Endothelial cell (in vitro differentiated cells): ENCODE results near the gene ADGRG3. TPM values are rescaled to one million over a fixed set of nuclear protein-coding genes. Genes with fewer than 3 reads are reported as not detected.
A peak's percentile ranks its signal among the peaks of the same experiment; 100 is the strongest.

ENCODE experiments used
- DNase-seq: peaks from one replicate; pipeline ENCODE4 v3.0.0; 2021; ENCODE audit warnings: low spot score
- H3K27ac Mint-ChIP-seq: one replicate; pipeline ENCODE4 v1.8.0; 2021; ENCODE audit warnings: mixed read lengths, inconsistent platforms; ENCODE audit not compliant: unreplicated experiment
- H3K27me3 Mint-ChIP-seq: one replicate; pipeline ENCODE4 v1.8.0; 2021; ENCODE audit warnings: mild to moderate bottlenecking, moderate library complexity, mixed read lengths, inconsistent platforms; ENCODE audit not compliant: unreplicated experiment
- H3K36me3 Mint-ChIP-seq: one replicate; pipeline ENCODE4 v1.8.0; 2021; ENCODE audit warnings: mild to moderate bottlenecking, low read depth, mixed read lengths, inconsistent platforms; ENCODE audit not compliant: unreplicated experiment
- H3K4me1 Mint-ChIP-seq: one replicate; pipeline ENCODE4 v1.8.0; 2021; ENCODE audit warnings: mild to moderate bottlenecking, mixed read lengths, inconsistent platforms; ENCODE audit not compliant: unreplicated experiment
- H3K4me3 Mint-ChIP-seq: one replicate; pipeline ENCODE4 v1.8.0; 2021; ENCODE audit warnings: mild to moderate bottlenecking, mixed read lengths, inconsistent platforms; ENCODE audit not compliant: unreplicated experiment
- H3K9me3 Mint-ChIP-seq: one replicate; pipeline ENCODE4 v1.8.0; 2021; ENCODE audit warnings: mixed read lengths, inconsistent platforms; ENCODE audit not compliant: unreplicated experiment
- total RNA-seq: library from RNA; stranded (reverse); fragmentation: NEBNext Ultra II Directional; extraction: Animal tissue kit (Norgen Biotek cat#: 25700); gene quantifications from one replicate; pipeline ENCODE4 v1.2.1, GENCODE V29; 2021; ENCODE audit not compliant: unreplicated experiment
- TF ChIP-seq, protein P1 (sequence below): fragments of 200-600 bp; sonication (generic); IDR thresholded peaks from one replicate; pipeline ENCODE4 v1.5.0; 2021; ENCODE audit warnings: antibody characterized with exemption; ENCODE audit not compliant: unreplicated experiment

ADGRG3 gene
- total RNA-seq, 1 donor from 2014 or later: 0.31 TPM

DNA sequence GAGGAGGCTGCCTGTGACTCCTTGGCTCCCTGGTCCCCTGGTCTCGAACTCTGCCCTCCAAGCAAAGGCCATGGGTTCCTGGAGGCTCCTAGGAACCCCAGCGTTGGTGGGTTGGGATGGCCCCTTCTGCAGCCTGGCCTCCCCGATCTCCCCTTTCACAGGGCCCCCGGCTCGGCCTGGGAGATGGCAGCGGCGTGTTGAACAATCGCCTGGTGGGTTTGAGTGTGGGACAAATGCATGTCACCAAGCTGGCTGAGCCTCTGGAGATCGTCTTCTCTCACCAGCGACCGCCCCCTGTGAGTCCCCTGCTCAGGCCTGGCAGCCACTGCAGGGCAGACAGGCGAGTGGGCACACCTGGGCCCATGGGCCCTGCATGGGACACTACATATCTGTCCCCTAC, 10.9 kb downstream of the ADGRG3 start:
- no peak for DNase-seq

DNA sequence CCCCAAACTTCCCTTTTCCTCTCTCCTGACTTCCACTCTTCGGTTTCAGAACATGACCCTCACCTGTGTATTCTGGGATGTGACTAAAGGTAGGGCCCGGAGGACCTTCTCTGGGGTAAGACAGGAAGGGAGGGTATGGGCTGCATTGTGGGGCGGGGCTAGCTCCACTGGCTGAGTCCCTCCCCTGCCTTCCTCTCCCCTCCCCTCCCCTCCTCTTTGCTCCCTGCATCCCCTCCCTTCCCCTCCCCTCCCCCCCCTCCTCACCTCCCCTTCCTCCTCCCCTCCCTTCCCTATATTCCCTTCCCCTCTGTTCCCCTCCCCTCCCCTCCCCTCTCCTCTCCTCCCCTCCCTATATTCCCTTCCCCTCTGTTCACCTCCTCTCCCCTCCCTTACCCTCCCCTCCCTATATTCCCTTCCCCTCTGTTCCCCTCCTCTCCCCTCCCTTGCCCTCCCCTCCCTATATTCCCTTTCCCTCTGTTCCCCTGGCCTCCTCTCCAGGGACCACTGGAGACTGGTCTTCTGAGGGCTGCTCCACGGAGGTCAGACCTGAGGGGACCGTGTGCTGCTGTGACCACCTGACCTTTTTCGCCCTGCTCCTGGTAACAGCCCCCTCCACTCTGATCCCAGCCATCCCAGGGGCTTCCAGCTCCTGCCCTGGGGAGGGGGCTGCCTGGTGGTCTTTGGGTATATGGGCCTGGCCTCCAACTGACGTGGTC, 11.8 kb downstream of the ADGRG3 start:
- Mint-ChIP-seq H3K4me1 (peaks cover 37% of the 10 kb centered on the region), H3K36me3 (no peaks in the 10 kb centered on the region), H3K4me3 (no peak overlapping the region), H3K27me3 (peaks cover 11% of the 10 kb centered on the region), H3K9me3 (no peaks in the 10 kb centered on the region), H3K27ac (no peak overlapping the region)
- no peak for DNase-seq
- TF ChIP-seq, protein P1, sequence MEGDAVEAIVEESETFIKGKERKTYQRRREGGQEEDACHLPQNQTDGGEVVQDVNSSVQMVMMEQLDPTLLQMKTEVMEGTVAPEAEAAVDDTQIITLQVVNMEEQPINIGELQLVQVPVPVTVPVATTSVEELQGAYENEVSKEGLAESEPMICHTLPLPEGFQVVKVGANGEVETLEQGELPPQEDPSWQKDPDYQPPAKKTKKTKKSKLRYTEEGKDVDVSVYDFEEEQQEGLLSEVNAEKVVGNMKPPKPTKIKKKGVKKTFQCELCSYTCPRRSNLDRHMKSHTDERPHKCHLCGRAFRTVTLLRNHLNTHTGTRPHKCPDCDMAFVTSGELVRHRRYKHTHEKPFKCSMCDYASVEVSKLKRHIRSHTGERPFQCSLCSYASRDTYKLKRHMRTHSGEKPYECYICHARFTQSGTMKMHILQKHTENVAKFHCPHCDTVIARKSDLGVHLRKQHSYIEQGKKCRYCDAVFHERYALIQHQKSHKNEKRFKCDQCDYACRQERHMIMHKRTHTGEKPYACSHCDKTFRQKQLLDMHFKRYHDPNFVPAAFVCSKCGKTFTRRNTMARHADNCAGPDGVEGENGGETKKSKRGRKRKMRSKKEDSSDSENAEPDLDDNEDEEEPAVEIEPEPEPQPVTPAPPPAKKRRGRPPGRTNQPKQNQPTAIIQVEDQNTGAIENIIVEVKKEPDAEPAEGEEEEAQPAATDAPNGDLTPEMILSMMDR: no peak

More for the DNA sequence above, 10.9 kb downstream of the ADGRG3 start:
- no peak overlapping the region for H3K27ac Mint-ChIP-seq
- no peak overlapping the region for H3K4me3 Mint-ChIP-seq
- no peaks in the 10 kb centered on the region for H3K9me3 Mint-ChIP-seq
- H3K27me3 Mint-ChIP-seq: peaks cover 11% of the 10 kb centered on the region
- peaks cover 37% of the 10 kb centered on the region for H3K4me1 Mint-ChIP-seq
- no peaks in the 10 kb centered on the region for H3K36me3 Mint-ChIP-seq
- TF ChIP-seq, protein P1: no peak

DNA sequence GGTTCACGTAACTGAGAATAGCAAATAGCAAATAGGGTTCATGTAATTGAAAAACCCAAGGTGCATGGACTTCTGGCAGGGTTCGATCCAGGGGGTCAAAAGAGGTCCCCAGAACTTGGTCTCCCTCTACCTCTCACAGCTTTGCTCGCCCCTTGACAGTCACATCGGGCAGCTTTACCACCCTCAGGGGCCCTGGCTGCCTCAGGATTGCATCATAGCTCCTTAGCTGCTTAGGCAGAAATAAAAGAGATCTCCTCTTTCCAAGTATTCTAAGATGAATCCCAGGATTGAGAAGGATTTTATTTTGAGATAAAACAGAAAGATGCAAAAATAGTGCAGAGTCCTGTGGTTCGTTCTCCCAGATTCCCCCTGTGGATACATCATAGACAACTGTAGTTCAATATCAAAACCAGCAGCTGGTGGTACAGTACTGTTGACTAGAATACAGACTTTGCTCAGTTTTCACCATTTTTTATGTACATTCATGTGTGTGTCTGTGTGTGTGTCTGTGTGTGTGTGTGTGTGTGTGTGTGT, 12.8 kb downstream of the ADGRG3 start:
- H3K4me3 Mint-ChIP-seq: peak overlapping the region; percentile 42
- no peak for DNase-seq
- no peaks in the 10 kb centered on the region for H3K36me3 Mint-ChIP-seq
- H3K4me1 Mint-ChIP-seq: peaks cover 33% of the 10 kb centered on the region
- TF ChIP-seq, protein P1: no peak
- H3K9me3 Mint-ChIP-seq: no peaks in the 10 kb centered on the region
- H3K27me3 Mint-ChIP-seq: peaks cover 11% of the 10 kb centered on the region
- no peak overlapping the region for H3K27ac Mint-ChIP-seq

DNA sequence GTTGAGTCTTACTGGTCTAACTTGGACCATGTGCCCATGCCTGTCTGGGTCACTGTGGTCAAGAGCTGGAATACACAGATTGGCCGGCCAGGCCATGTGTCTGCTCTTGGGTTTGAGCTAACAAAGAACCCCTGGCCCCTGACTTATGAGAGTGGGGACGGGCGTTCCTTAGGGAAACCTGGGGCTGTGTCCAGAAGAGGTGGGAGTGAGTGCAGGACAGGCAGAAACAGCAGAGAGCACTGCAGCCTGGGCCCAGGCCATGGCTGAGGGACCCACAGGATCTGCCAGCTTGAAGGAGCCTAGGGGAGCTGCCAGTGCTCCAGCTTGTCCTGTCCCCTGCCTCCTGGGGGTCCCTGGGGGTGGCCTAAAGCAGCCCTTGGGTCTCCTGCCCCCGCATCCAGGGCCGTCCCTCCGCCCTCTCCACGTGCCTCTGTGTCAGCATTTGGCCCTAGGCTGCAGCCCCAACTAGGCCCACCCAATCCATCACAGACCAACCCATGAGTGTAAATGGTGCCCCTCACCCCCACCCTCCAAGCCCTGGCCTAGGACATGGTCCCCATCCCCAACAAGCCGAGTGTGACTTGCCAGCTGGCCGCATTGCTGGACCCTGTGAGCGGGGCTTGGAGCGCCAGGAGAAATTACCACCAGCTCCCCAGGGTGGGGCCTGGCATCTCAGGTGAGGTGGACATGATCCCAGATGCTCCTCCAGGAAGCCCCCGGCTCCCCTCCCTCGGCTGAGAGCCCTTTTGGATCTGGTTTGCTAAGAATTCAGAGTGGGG, 14.0 kb downstream of the ADGRG3 start:
- Mint-ChIP-seq H3K27me3 (peaks cover 12% of the 10 kb centered on the region), H3K9me3 (no peaks in the 10 kb centered on the region), H3K27ac (no peak overlapping the region), H3K36me3 (no peaks in the 10 kb centered on the region), H3K4me3 (no peak overlapping the region), H3K4me1 (peaks cover 24% of the 10 kb centered on the region)
- TF ChIP-seq, protein P1: no peak
- DNase-seq: no peak
